Keratinocyte (primary cell): Measurements from ENCODE around the gene CSNK2A1.

ENCODE experiments used
- EZH2 ChIP-seq: IDR thresholded peaks from one replicate; pipeline ENCODE4 v1.6.1; 2012; ENCODE audit warnings: inconsistent platforms, mild to moderate bottlenecking, low read length, moderate library complexity
- TF ChIP-seq, protein P1 (sequence below), 3 experiments: IDR thresholded peaks in 1 of 3; conservative IDR thresholded peaks in 1 of 3; optimal IDR thresholded peaks in 1 of 3; 2 replicates in 2 of 3; 3 replicates in 1 of 3; pipeline versions ENCODE3 to v1.5.1; 2011; ENCODE audit warnings: low read length in 3 of 3, mild to moderate bottlenecking in 3 of 3, moderate library complexity in 2 of 3, control low read depth in 1 of 3, inconsistent platforms in 1 of 3; ENCODE audit not compliant: insufficient read depth in 2 of 3; ENCODE audit errors: extremely low read depth in 1 of 3

DNA sequence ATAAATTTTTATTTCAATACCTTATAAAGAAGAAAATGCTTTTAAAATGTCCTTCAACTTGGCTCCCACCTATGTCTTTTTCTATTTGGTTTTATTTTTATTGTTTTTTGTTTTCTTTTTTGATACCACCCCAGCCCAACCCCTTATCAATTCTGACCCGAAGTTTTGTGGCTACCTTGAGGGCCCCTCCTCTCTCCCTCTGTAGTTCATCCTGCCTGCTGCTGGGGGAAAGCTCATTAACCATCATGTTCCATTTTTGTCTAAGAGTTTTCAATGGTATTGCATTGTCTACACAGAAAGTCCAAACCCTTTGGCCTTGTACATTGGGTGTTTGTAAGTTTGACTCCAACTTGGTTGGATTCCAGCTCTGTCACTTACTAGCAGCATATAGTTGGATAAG, 5.3 kb upstream of the CSNK2A1 start:
- TF ChIP-seq, protein P1, sequence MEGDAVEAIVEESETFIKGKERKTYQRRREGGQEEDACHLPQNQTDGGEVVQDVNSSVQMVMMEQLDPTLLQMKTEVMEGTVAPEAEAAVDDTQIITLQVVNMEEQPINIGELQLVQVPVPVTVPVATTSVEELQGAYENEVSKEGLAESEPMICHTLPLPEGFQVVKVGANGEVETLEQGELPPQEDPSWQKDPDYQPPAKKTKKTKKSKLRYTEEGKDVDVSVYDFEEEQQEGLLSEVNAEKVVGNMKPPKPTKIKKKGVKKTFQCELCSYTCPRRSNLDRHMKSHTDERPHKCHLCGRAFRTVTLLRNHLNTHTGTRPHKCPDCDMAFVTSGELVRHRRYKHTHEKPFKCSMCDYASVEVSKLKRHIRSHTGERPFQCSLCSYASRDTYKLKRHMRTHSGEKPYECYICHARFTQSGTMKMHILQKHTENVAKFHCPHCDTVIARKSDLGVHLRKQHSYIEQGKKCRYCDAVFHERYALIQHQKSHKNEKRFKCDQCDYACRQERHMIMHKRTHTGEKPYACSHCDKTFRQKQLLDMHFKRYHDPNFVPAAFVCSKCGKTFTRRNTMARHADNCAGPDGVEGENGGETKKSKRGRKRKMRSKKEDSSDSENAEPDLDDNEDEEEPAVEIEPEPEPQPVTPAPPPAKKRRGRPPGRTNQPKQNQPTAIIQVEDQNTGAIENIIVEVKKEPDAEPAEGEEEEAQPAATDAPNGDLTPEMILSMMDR (optimal IDR thresholded peaks at IDR 0.05 in 1 of 3, IDR thresholded peaks at IDR 0.05 in 1 of 3, conservative IDR thresholded peaks at IDR 0.05 in 1 of 3; ENCODE audit: extremely low read depth in 1 of 3, insufficient read depth in 2 of 3, low read length in 3 of 3), result no peak
- TF ChIP-seq EZH2, result no peak
